ENCODE data around the gene SH3RF1. TPM values are rescaled to one million over a fixed set of nuclear protein-coding genes. Genes with fewer than 3 reads are reported as not detected.
A peak's percentile ranks its signal among the peaks of the same experiment; 100 is the strongest.

SH3RF1 gene
- total RNA-seq, 2 experiments from 2014 or later, result 0.34 TPM

DNA sequence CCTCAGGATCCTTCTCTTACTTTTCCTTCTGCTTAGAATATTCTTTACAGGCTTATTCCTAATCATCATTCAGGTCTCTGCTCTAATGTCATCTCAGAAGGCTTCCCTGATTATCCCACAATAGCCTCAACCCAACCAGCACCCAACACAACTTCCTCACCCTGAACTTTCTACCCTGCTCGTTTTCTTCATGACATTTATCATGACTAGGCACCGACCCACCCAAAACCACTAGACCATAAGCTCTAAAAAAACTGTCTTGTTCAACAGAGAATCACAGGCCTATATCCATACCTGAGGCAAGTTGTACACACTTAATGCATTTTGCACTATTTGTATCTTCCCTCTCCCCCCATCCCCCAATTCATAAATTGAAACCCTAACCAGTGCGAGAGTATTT lies 95.3 kb downstream of the SH3RF1 start:
- CTCF ChIA-PET, result no interaction called here

GRCh38 chr4:169175035-169175434 lies 95.7 kb downstream of the SH3RF1 start:
- Mint-ChIP-seq H3K36me3 (ENCODE audit: low read depth) (no peaks in the 10 kb centered on the region), H3K27ac (no peak overlapping the region), H3K9me3 (no peaks in the 10 kb centered on the region), H3K4me1 (ENCODE audit: low read depth) (no peaks in the 10 kb centered on the region), H3K27me3 (peaks cover 1% of the 10 kb centered on the region), H3K4me3 (no peak overlapping the region)
- no peak for ATAC-seq
- intact Hi-C loops (cut with micrococcal nuclease), result no loop called here
- POLR2A ChIA-PET, result no interaction called here
- TF ChIP-seq, protein P1, sequence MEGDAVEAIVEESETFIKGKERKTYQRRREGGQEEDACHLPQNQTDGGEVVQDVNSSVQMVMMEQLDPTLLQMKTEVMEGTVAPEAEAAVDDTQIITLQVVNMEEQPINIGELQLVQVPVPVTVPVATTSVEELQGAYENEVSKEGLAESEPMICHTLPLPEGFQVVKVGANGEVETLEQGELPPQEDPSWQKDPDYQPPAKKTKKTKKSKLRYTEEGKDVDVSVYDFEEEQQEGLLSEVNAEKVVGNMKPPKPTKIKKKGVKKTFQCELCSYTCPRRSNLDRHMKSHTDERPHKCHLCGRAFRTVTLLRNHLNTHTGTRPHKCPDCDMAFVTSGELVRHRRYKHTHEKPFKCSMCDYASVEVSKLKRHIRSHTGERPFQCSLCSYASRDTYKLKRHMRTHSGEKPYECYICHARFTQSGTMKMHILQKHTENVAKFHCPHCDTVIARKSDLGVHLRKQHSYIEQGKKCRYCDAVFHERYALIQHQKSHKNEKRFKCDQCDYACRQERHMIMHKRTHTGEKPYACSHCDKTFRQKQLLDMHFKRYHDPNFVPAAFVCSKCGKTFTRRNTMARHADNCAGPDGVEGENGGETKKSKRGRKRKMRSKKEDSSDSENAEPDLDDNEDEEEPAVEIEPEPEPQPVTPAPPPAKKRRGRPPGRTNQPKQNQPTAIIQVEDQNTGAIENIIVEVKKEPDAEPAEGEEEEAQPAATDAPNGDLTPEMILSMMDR (IDR thresholded peaks at IDR 0.05), result no peak
- DNase-seq, result no peak
- CTCF ChIA-PET, result no interaction called here

More for the DNA sequence above, 95.3 kb downstream of the SH3RF1 start:
- POLR2A ChIA-PET, result no interaction called here
- Mint-ChIP-seq H3K27me3 (peaks cover 1% of the 10 kb centered on the region), H3K9me3 (no peaks in the 10 kb centered on the region), H3K36me3 (ENCODE audit: low read depth) (no peaks in the 10 kb centered on the region), H3K4me3 (no peak overlapping the region), H3K4me1 (ENCODE audit: low read depth) (no peaks in the 10 kb centered on the region), H3K27ac (no peak overlapping the region)
- TF ChIP-seq, protein P1 (IDR thresholded peaks at IDR 0.05), result no peak
- DNase-seq, result no peak
- intact Hi-C loops (cut with micrococcal nuclease), result no loop called here
- no peak for ATAC-seq

- ATAC-seq, result no peak
Observed at GRCh38 chr4:169174247-169174646, 96.5 kb downstream of the SH3RF1 start.

DNA sequence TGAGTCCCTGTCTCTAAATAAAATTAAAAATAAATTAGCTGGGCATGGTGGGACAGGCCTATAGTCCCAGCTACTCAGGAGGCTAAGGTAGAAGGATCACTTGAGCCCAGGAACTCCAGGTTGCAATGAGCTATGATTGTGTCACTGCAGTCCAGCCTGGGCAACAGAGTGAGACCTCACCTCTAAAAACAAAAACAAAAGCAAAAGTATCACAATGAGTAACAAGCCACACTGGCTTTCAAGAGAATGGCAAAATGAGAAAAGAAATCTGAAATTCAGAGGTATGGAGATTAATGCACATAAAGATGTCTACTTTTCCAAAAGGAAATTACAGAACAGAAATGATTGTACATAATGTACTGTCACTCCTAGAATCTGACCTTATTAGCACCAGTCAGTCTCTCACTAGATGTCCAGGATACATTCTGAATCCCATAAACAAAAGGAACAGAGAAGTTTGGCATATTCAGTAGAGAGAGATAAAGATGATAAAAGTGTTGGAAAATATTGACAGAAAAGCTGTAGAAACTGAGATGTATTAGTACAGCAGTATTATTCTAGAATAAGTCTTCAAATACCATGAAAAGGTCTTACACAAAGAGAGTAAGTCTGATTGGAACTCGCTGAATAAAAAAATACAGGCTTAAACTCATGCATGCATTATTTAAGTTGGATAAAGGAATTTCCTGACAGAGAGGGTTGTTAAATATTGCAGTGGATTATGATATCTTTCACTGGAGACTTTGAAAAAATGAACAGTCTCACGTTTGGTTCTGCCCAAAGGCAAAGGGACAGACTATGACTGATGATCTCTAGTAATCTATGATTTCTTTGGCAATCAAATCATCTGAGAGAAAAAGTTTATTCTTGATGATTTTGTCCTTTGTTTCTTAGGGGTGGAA lies 102.5 kb downstream of the SH3RF1 start:
- TF ChIP-seq, protein P1 (IDR thresholded peaks at IDR 0.05), result no peak
- Mint-ChIP-seq H3K36me3 (ENCODE audit: low read depth) (no peaks in the 10 kb centered on the region), H3K27ac (no peak overlapping the region), H3K9me3 (no peaks in the 10 kb centered on the region), H3K4me3 (no peak overlapping the region), H3K27me3 (peaks cover 3% of the 10 kb centered on the region), H3K4me1 (ENCODE audit: low read depth) (peaks cover 6% of the 10 kb centered on the region)
- DNase-seq, result no peak
- POLR2A ChIA-PET, result no interaction called here
- CTCF ChIA-PET, result no interaction called here
- intact Hi-C loops (cut with micrococcal nuclease), result no loop called here
- peak; percentile 13 for ATAC-seq

More at GRCh38 chr4:169174247-169174646, 96.5 kb downstream of the SH3RF1 start:
- H3K27ac Mint-ChIP-seq, result no peak overlapping the region
- ChIA-PET CTCF (no interaction called here), POLR2A (no interaction called here)
- H3K36me3 Mint-ChIP-seq (ENCODE audit: low read depth), result no peaks in the 10 kb centered on the region
- H3K9me3 Mint-ChIP-seq, result no peaks in the 10 kb centered on the region
- H3K4me3 Mint-ChIP-seq, result no peak overlapping the region
- H3K4me1 Mint-ChIP-seq (ENCODE audit: low read depth), result no peaks in the 10 kb centered on the region
- intact Hi-C loops (cut with micrococcal nuclease), result no loop called here
- DNase-seq, result no peak
- peaks cover 1% of the 10 kb centered on the region for H3K27me3 Mint-ChIP-seq
- TF ChIP-seq, protein P1 (IDR thresholded peaks at IDR 0.05), result no peak

- ChIA-PET CTCF (no interaction called here), POLR2A (no interaction called here)
- H3K4me1 Mint-ChIP-seq (ENCODE audit: low read depth), result peaks cover 6% of the 10 kb centered on the region
- no peaks in the 10 kb centered on the region for H3K36me3 Mint-ChIP-seq (ENCODE audit: low read depth)
- no peak overlapping the region for H3K27ac Mint-ChIP-seq
- H3K9me3 Mint-ChIP-seq, result no peaks in the 10 kb centered on the region
- no peak for ATAC-seq
- TF ChIP-seq, protein P1 (IDR thresholded peaks at IDR 0.05), result no peak
- H3K27me3 Mint-ChIP-seq, result peaks cover 1% of the 10 kb centered on the region
- intact Hi-C loops (cut with micrococcal nuclease), result no loop called here
- no peak for DNase-seq
- H3K4me3 Mint-ChIP-seq, result no peak overlapping the region
Observed at GRCh38 chr4:169164669-169165415, 105.9 kb downstream of the SH3RF1 start.

Data from activated CD8-positive, alpha-beta T cell treated with anti-CD3 and anti-CD28 coated beads for 36 hours (primary cell).